IPS DF 6.9 (cell line): Measurements from ENCODE around the gene RGS2.

Source experiments
- DNase-seq: peaks from one replicate; pipeline ENCODE4 v3.0.0-alpha.2; 2013; ENCODE audit warnings: low read depth, low spot score
- H3K27ac ChIP-seq: one replicate; pipeline ENCODE4 v1.5.1; 2013; ENCODE audit warnings: low read length, control low read depth
- H3K27me3 ChIP-seq: 2 replicates; pipeline ENCODE4 v1.6.1; 2013; ENCODE audit warnings: mild to moderate bottlenecking, low read length; ENCODE audit not compliant: control insufficient read depth, insufficient read depth
- H3K36me3 ChIP-seq: 2 replicates; pipeline ENCODE4 v1.6.1; 2013; ENCODE audit warnings: low read length; ENCODE audit not compliant: control insufficient read depth, insufficient read depth
- H3K4me1 ChIP-seq: 2 replicates; pipeline ENCODE4 v1.6.1; 2013; ENCODE audit warnings: low read length; ENCODE audit not compliant: control insufficient read depth, insufficient read depth
- H3K4me3 ChIP-seq: 2 replicates; pipeline ENCODE4 v1.5.1; 2013; ENCODE audit warnings: mild to moderate bottlenecking, low read length
- H3K9me3 ChIP-seq: 2 replicates; pipeline ENCODE4 v1.6.1; 2013; ENCODE audit warnings: low read length, inconsistent platforms; ENCODE audit not compliant: control insufficient read depth, insufficient read depth
- WGBS: extraction: QIAGEN DNeasy Blood & Tissue Kit; methylation state at CpG from one replicate; pipeline ENCODE4 v1.1.7; 2013; ENCODE audit warnings: mixed read lengths, missing lambda C conversion rate; ENCODE audit not compliant: insufficient read length, insufficient coverage; 5-methylcytosine and 5-hydroxymethylcytosine counted together

RGS2 gene

GRCh38 chr1:192794768-192795035, 14.1 kb upstream of the RGS2 start:
- DNase-seq, result no peak
- Histone ChIP-seq H3K36me3 (no peaks in the 10 kb centered on the region), H3K9me3 (no peaks in the 10 kb centered on the region), H3K4me1 (peaks cover 5% of the 10 kb centered on the region), H3K4me3 (no peak overlapping the region), H3K27me3 (no peaks in the 10 kb centered on the region), H3K27ac (no peak overlapping the region)

DNA sequence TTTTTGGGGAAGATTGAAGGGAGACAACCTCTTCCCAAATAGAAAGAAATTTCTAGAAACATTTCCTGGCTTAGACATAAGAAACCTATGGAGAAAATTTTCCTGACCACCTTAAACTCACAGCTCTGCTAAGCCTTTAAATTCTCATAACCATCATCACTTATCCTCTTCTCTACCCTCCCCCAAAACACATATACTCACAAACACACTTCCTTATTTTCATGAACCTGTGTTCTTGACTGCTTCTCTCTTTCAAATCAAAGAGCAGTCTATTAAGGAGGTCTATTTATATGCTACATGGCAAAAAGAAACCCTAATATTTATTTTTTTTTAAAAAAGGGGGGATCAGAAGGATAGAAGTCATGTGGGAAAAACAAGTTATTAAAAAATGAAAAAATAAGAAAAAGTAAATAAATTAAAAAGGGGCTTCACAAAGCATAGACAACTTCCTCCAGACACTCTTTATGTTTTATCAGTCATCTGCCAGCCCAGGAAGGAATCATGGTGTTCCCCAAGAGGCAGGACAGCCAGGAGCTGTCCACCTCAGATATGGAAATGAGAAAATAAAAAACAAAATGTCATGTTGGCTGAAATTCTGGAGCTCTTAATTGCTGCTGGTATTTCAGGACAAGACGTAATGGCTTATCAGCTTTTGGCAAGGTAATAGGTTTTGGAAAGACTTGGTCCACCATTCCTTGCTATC, 12.8 kb upstream of the RGS2 start:
- no peaks in the 10 kb centered on the region for H3K36me3 ChIP-seq
- H3K27ac ChIP-seq, result no peak overlapping the region
- H3K4me3 ChIP-seq, result no peak overlapping the region
- no CpG with 5 or more reads among the region's 1 CpG for WGBS
- H3K9me3 ChIP-seq, result no peaks in the 10 kb centered on the region
- H3K27me3 ChIP-seq, result no peaks in the 10 kb centered on the region
- DNase-seq, result no peak
- peaks cover 5% of the 10 kb centered on the region for H3K4me1 ChIP-seq

- H3K9me3 ChIP-seq, result no peaks in the 10 kb centered on the region
- peaks cover 5% of the 10 kb centered on the region for H3K4me1 ChIP-seq
- no peak for DNase-seq
- no peaks in the 10 kb centered on the region for H3K36me3 ChIP-seq
- H3K27ac ChIP-seq, result no peak overlapping the region
- H3K27me3 ChIP-seq, result no peaks in the 10 kb centered on the region
- H3K4me3 ChIP-seq, result no peak overlapping the region
- WGBS, result no CpG with 5 or more reads among the region's 1 CpG
Observed at GRCh38 chr1:192797143-192797542, 11.7 kb upstream of the RGS2 start.

- H3K4me1 ChIP-seq, result peaks cover 5% of the 10 kb centered on the region
- no peak overlapping the region for H3K27ac ChIP-seq
- DNase-seq, result no peak
- H3K4me3 ChIP-seq, result no peak overlapping the region
- H3K27me3 ChIP-seq, result no peaks in the 10 kb centered on the region
- WGBS, result no CpG with 5 or more reads among the region's 7 CpGs
- H3K36me3 ChIP-seq, result no peaks in the 10 kb centered on the region
- H3K9me3 ChIP-seq, result no peaks in the 10 kb centered on the region
Observed at GRCh38 chr1:192797891-192798290, 10.9 kb upstream of the RGS2 start.

DNA sequence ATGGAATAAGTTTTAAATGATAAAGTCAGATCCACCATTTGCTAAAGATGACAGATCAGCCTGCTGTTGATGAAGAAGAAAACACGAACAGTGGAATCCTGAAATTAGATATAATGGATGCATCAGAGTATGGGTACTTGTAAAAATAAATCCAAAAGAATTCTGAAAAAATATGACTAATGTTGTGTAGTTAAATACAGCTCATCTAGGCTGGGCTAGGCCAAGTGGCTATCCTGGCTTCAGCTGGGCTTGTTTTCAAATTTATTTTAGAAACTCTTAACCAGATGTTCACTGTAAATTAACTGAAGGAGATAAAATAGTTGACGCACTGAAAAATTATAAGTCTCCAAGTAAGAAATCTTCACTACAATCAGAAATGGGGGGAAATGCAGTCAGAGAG, 7.4 kb upstream of the RGS2 start:
- Histone ChIP-seq H3K4me1 (no peaks in the 10 kb centered on the region), H3K9me3 (no peaks in the 10 kb centered on the region), H3K27me3 (no peaks in the 10 kb centered on the region), H3K36me3 (no peaks in the 10 kb centered on the region), H3K4me3 (no peak overlapping the region), H3K27ac (no peak overlapping the region)
- WGBS, result no CpG with 5 or more reads among the region's 2 CpGs
- no peak for DNase-seq

- no peaks in the 10 kb centered on the region for H3K9me3 ChIP-seq
- H3K27ac ChIP-seq, result no peak overlapping the region
- H3K36me3 ChIP-seq, result no peaks in the 10 kb centered on the region
- no peak for DNase-seq
- H3K27me3 ChIP-seq, result no peaks in the 10 kb centered on the region
- no peaks in the 10 kb centered on the region for H3K4me1 ChIP-seq
- no peak overlapping the region for H3K4me3 ChIP-seq
Observed at GRCh38 chr1:192802406-192802805, 6.4 kb upstream of the RGS2 start.

GRCh38 chr1:192803501-192803900, 5.3 kb upstream of the RGS2 start:
- peaks cover 4% of the 10 kb centered on the region; the same call in 1 of the 2 replicates for H3K4me1 ChIP-seq
- peaks cover 2% of the 10 kb centered on the region; the same call in 1 of the 2 replicates for H3K27me3 ChIP-seq
- no peaks in the 10 kb centered on the region for H3K36me3 ChIP-seq
- no peaks in the 10 kb centered on the region for H3K9me3 ChIP-seq
- no peak overlapping the region for H3K4me3 ChIP-seq
- no peak overlapping the region for H3K27ac ChIP-seq
- DNase-seq, result no peak

GRCh38 chr1:192805832-192806323, 3.0 kb upstream of the RGS2 start:
- WGBS, result no CpG with 5 or more reads among the region's 2 CpGs
- Histone ChIP-seq H3K36me3 (no peaks in the 10 kb centered on the region), H3K9me3 (no peaks in the 10 kb centered on the region), H3K27ac (no peak overlapping the region), H3K4me1 (peaks cover 7% of the 10 kb centered on the region; the same call in 1 of the 2 replicates), H3K4me3 (no peak overlapping the region), H3K27me3 (peaks cover 2% of the 10 kb centered on the region; the same call in 1 of the 2 replicates)
- DNase-seq, result no peak

- WGBS, result no CpG with 5 or more reads among the region's 9 CpGs
- Histone ChIP-seq H3K27me3 (peaks cover 2% of the 10 kb centered on the region; the same call in 1 of the 2 replicates), H3K9me3 (no peaks in the 10 kb centered on the region), H3K27ac (no peak overlapping the region), H3K4me3 (no peak overlapping the region; the same call in 1 of the 2 replicates), H3K36me3 (peaks cover 4% of the 10 kb centered on the region; the same call in 1 of the 2 replicates), H3K4me1 (peaks cover 7% of the 10 kb centered on the region; the same call in 1 of the 2 replicates)
- DNase-seq, result no peak
Observed at GRCh38 chr1:192807211-192808162, 1.4 kb upstream of the RGS2 start.

GRCh38 chr1:192808163-192808517, 699 bp upstream of the RGS2 start:
- peaks cover 4% of the 10 kb centered on the region; the same call in 1 of the 2 replicates for H3K36me3 ChIP-seq
- no peak for DNase-seq
- H3K4me1 ChIP-seq, result peaks cover 7% of the 10 kb centered on the region; the same call in 1 of the 2 replicates
- H3K4me3 ChIP-seq, result peak overlapping the region; percentile 76; the same call in 1 of the 2 replicates
- H3K27ac ChIP-seq, result no peak overlapping the region
- no CpG with 5 or more reads among the region's 8 CpGs for whole genome bisulfite sequencing
- peaks cover 2% of the 10 kb centered on the region; the same call in 1 of the 2 replicates for H3K27me3 ChIP-seq
- no peaks in the 10 kb centered on the region for H3K9me3 ChIP-seq
